OCI-LY7 (cell line): ENCODE results near the gene IL15RA. TPM values are rescaled to one million over a fixed set of nuclear protein-coding genes. Genes with fewer than 3 reads are reported as not detected.

ENCODE experiments used
- BruUV-seq: library from RNA; stranded (reverse); fragments of 400-500 nt; replicated peaks from 2 replicates; lab custom pipeline; 2021; lab: Mats Ljungman, UMichigan
- CTCF ChIA-PET: fragments of 300-600 bp; sonication (Branson Sonifier 250); formaldehyde crosslinking; loops from one replicate; lab custom pipeline; 2022; ENCODE audit warnings: antibody characterized with exemption; ENCODE audit not compliant: unreplicated experiment; lab: Charles Lee
- POLR2A ChIA-PET: fragments of 300-600 bp; sonication (Branson Sonifier 250); formaldehyde crosslinking; loops from one replicate; lab custom pipeline; 2022; ENCODE audit warnings: antibody characterized with exemption; lab: Charles Lee
- DNase-seq: peaks from one replicate; pipeline ENCODE4 v3.0.0-alpha.2; 2015; ENCODE audit warnings: low spot score
- H2AFZ ChIP-seq: fragments of 200-600 bp; sonication (generic), shearing (Covaris generic); 2 replicates; pipeline ENCODE4 v1.6.1; 2014; ENCODE audit warnings: mild to moderate bottlenecking, antibody characterized with exemption, low read length, moderate library complexity
- H3K27ac ChIP-seq: fragments of 200-600 bp; sonication (generic); 2 replicates; pipeline ENCODE4 v1.5.1; 2014; ENCODE audit warnings: mixed run types, low read depth, mild to moderate bottlenecking, moderate library complexity, low read length, inconsistent platforms; ENCODE audit not compliant: poor library complexity, severe bottlenecking
- H3K36me3 ChIP-seq: fragments of 200-600 bp; sonication (generic); 2 replicates; pipeline ENCODE4 v1.6.1; 2014; ENCODE audit warnings: mild to moderate bottlenecking, antibody characterized with exemption, low read length, moderate library complexity, mixed read lengths; ENCODE audit not compliant: insufficient read depth
- H3K4me1 ChIP-seq: fragments of 200-600 bp; sonication (generic); 2 replicates; pipeline ENCODE4 v1.5.1; 2014; ENCODE audit warnings: mild to moderate bottlenecking, low read length; ENCODE audit not compliant: insufficient read depth, poor library complexity, severe bottlenecking
- H3K4me2 ChIP-seq: fragments of 200-600 bp; sonication (generic); 2 replicates; pipeline ENCODE4 v1.6.1; 2014; ENCODE audit warnings: mild to moderate bottlenecking, low read length
- H3K4me3 ChIP-seq: fragments of 200-600 bp; sonication (generic); 2 replicates; pipeline ENCODE4 v1.5.1; 2014; ENCODE audit warnings: mild to moderate bottlenecking, low read depth, low read length; ENCODE audit not compliant: poor library complexity, severe bottlenecking
- H3K79me2 ChIP-seq: fragments of 200-600 bp; sonication (generic); 2 replicates; pipeline ENCODE4 v1.6.1; 2016; ENCODE audit warnings: low read depth, mild to moderate bottlenecking, low read length, moderate library complexity, mixed read lengths; ENCODE audit not compliant: insufficient read depth
- H3K9me2 ChIP-seq: fragments of 200-600 bp; sonication (generic); 2 replicates; pipeline ENCODE4 v1.6.1; 2016; ENCODE audit warnings: mild to moderate bottlenecking, low read length, mixed read lengths; ENCODE audit not compliant: insufficient read depth
- H3K9me3 ChIP-seq: fragments of 200-600 bp; sonication (generic); 2 replicates; pipeline ENCODE4 v1.6.1; 2014; ENCODE audit warnings: mild to moderate bottlenecking, mixed run types, low read length, mixed read lengths
- H4K20me1 ChIP-seq: fragments of 200-600 bp; sonication (generic); 2 replicates; pipeline ENCODE4 v1.6.1; 2014; ENCODE audit warnings: mild to moderate bottlenecking, antibody characterized with exemption, low read length, moderate library complexity, mixed read lengths; ENCODE audit not compliant: insufficient read depth
- CTCF ChIP-seq: fragments of 200-600 bp; sonication (generic); conservative IDR thresholded peaks from 2 replicates; pipeline ENCODE4 v1.5.1; 2014; ENCODE audit warnings: mild to moderate bottlenecking, antibody characterized with exemption, low read length, moderate library complexity, mixed read lengths
- EZH2phosphoT487 ChIP-seq: fragments of 200-600 bp; sonication (generic); IDR thresholded peaks from 2 replicates; pipeline ENCODE4 v1.6.1; 2018; ENCODE audit warnings: low read depth, borderline replicate concordance, mild to moderate bottlenecking, mixed run types, antibody characterized with exemption, low read length, moderate library complexity, mixed read lengths
- intact Hi-C: fragments of 100-400 bp; cut with micrococcal nuclease; formaldehyde crosslinking; loops from one replicate; pipeline ENCODE4 v1.10.0; 2022; ENCODE audit not compliant: unreplicated experiment
- total RNA-seq, 2 experiments: library from RNA; depleted of rRNA in 1 of 2; stranded (reverse); fragments of >200 nt in 1 of 2; shearing (Covaris generic) in 1 of 2; gene quantifications; 2 replicates each; pipeline ENCODE4 v1.2.3, GENCODE V29; 2014 to 2022

The IL15RA gene
- total RNA-seq, 2 experiments from 2014 or later = 5.9 to 14.5 TPM

GRCh38 chr10:6011558-6011957 lies 34.2 kb upstream of the IL15RA start:
- H3K4me2 ChIP-seq = no peak overlapping the region
- H3K9me2 ChIP-seq = no peaks in the 10 kb centered on the region
- CTCF ChIA-PET = no interaction called here
- no peak overlapping the region for H3K27ac ChIP-seq
- TF ChIP-seq EZH2phosphoT487 (no peak), CTCF (no peak)
- BruUV-seq = TSS peak; percentile 67
- no peaks in the 10 kb centered on the region for H3K79me2 ChIP-seq
- POLR2A ChIA-PET = interaction anchor here (0.6 to 1.4 kb wide), 2 partner anchors 24 to 340 kb away, joined by 4 to 7 read pairs; no protein-coding TSS in a partner anchor
- H3K9me3 ChIP-seq = peaks cover 11% of the 10 kb centered on the region; the same call in 1 of the 2 replicates
- H3K4me1 ChIP-seq = peaks cover 16% of the 10 kb centered on the region
- intact Hi-C loops = loop anchor here (5.0 to 10.0 kb wide), 2 partner anchors 151 to 393 kb away; no protein-coding TSS in a partner anchor
- H2AFZ ChIP-seq = no peak overlapping the region
- no peak overlapping the region for H3K4me3 ChIP-seq
- peaks cover 9% of the 10 kb centered on the region for H3K36me3 ChIP-seq
- DNase-seq = no peak
- no peaks in the 10 kb centered on the region for H4K20me1 ChIP-seq

GRCh38 chr10:6010569-6010968 lies 33.2 kb upstream of the IL15RA start:
- H3K4me3 ChIP-seq = no peak overlapping the region
- H3K79me2 ChIP-seq = no peaks in the 10 kb centered on the region
- H3K9me3 ChIP-seq = peaks cover 11% of the 10 kb centered on the region; the same call in 1 of the 2 replicates
- H3K36me3 ChIP-seq = peaks cover 9% of the 10 kb centered on the region
- intact Hi-C loops = loop anchor here (5.0 to 10.0 kb wide), 2 partner anchors 152 to 394 kb away; no protein-coding TSS in a partner anchor
- H3K27ac ChIP-seq = no peak overlapping the region
- H4K20me1 ChIP-seq = no peaks in the 10 kb centered on the region
- no peak for DNase-seq
- no peak for TF ChIP-seq EZH2phosphoT487
- no peak for TF ChIP-seq CTCF
- no peak overlapping the region for H3K4me2 ChIP-seq
- BruUV-seq = no TSS peak
- H3K4me1 ChIP-seq = peaks cover 16% of the 10 kb centered on the region
- no peak overlapping the region for H2AFZ ChIP-seq
- H3K9me2 ChIP-seq = no peaks in the 10 kb centered on the region
- ChIA-PET POLR2A (interaction anchor here (1.0 to 1.4 kb wide), 3 partner anchors 9 to 57 kb away, joined by 3 to 7 read pairs (median 3); no protein-coding TSS in a partner anchor), CTCF (interaction anchor here (0.5 kb wide), 1 partner anchor 570 kb away, joined by 3 read pairs; no protein-coding TSS in a partner anchor)

GRCh38 chr10:6009961-6010360 lies 32.6 kb upstream of the IL15RA start:
- BruUV-seq = no TSS peak
- no peaks in the 10 kb centered on the region for H4K20me1 ChIP-seq
- POLR2A ChIA-PET = interaction anchor here (1.0 to 1.4 kb wide), 3 partner anchors 10 to 58 kb away, joined by 3 to 7 read pairs (median 3); no protein-coding TSS in a partner anchor
- H3K4me3 ChIP-seq = no peak overlapping the region
- peaks cover 13% of the 10 kb centered on the region for H3K4me1 ChIP-seq
- no peak for TF ChIP-seq CTCF
- TF ChIP-seq EZH2phosphoT487 = no peak
- CTCF ChIA-PET = no interaction called here
- intact Hi-C loops = loop anchor here (5.0 to 10.0 kb wide), 2 partner anchors 152 to 395 kb away; no protein-coding TSS in a partner anchor
- H2AFZ ChIP-seq = no peak overlapping the region
- DNase-seq = no peak
- no peaks in the 10 kb centered on the region for H3K9me2 ChIP-seq
- peaks cover 9% of the 10 kb centered on the region for H3K36me3 ChIP-seq
- H3K4me2 ChIP-seq = no peak overlapping the region
- no peak overlapping the region for H3K27ac ChIP-seq
- H3K9me3 ChIP-seq = peaks cover 11% of the 10 kb centered on the region; the same call in 1 of the 2 replicates
- H3K79me2 ChIP-seq = no peaks in the 10 kb centered on the region
